Activated T-cell treated with anti-CD3 and anti-CD28 coated beads, Interleukin-2, amount 50 U/mL, for 48 hours (primary cell): ENCODE measurements around the gene SARS2.
"Not testable (repeated sequence)": the region's sequence is repeated elsewhere in the genome, so short reads cannot be mapped to it uniquely, and the experiment has no call there.

Experiments used
- DNase-seq, 2 experiments: peaks; one replicate each; pipeline ENCODE4 v3.0.0-alpha.2; 2020

SARS2 gene

GRCh38 chr19:38929929-38930775 lies at the start of gene SARS2:
SARS2 (minus strand) TSS chr19:38930763; CDS start chr19:38930736, 27 bp downstream.
- DNase-seq: peak; percentile 95 to 97

- no peak for DNase-seq
Observed at GRCh38 chr19:38979812-38980211, 49.2 kb upstream of the SARS2 start.

GRCh38 chr19:38978326-38978689 lies 47.7 kb upstream of the SARS2 start:
- DNase-seq: no peak

GRCh38 chr19:38977445-38978325 lies 47.1 kb upstream of the SARS2 start:
- peak; percentile 81 to 82 for DNase-seq

GRCh38 chr19:38975861-38976271 lies 45.3 kb upstream of the SARS2 start:
- no peak for DNase-seq

GRCh38 chr19:38975214-38975860 lies 44.8 kb upstream of the SARS2 start, which contains the start of gene FBXO17:
FBXO17 (minus strand) TSS chr19:38975742; CDS start chr19:38950319, 25,423 bp downstream.
- no peak for DNase-seq

GRCh38 chr19:38974624-38975213 lies 44.2 kb upstream of the SARS2 start:
- no peak for DNase-seq

- DNase-seq: no peak
Observed at GRCh38 chr19:38971672-38972071, 41.1 kb upstream of the SARS2 start.

- no peak for DNase-seq
Observed at GRCh38 chr19:38970664-38971532, 40.3 kb upstream of the SARS2 start.

- not testable (repeated sequence) for DNase-seq
Observed at GRCh38 chr19:38966149-38966548, 35.6 kb upstream of the SARS2 start.

GRCh38 chr19:38964738-38965137 lies 34.2 kb upstream of the SARS2 start:
- no peak for DNase-seq

- DNase-seq: no peak
Observed at GRCh38 chr19:38959618-38960017, 29.1 kb upstream of the SARS2 start.

GRCh38 chr19:38958301-38958700 lies 27.7 kb upstream of the SARS2 start:
- DNase-seq: no peak

GRCh38 chr19:38956264-38956663 lies 25.7 kb upstream of the SARS2 start:
- no peak for DNase-seq

- no peak for DNase-seq
Observed at GRCh38 chr19:38953677-38954076, 23.1 kb upstream of the SARS2 start.

GRCh38 chr19:38952395-38953165 lies 22.0 kb upstream of the SARS2 start:
- DNase-seq: no peak

- no peak for DNase-seq
Observed at GRCh38 chr19:38951187-38951586, 20.6 kb upstream of the SARS2 start.

- DNase-seq: peak; percentile 88 to 91
Observed at GRCh38 chr19:38949580-38950367, 19.2 kb upstream of the SARS2 start.

- no peak for DNase-seq
Observed at GRCh38 chr19:38946229-38947010, 15.9 kb upstream of the SARS2 start.
